Panc1 (cell line): ENCODE data around the gene DCUN1D1. TPM values are rescaled to one million over a fixed set of nuclear protein-coding genes. Genes with fewer than 3 reads are reported as not detected.

Experiments
- ATAC-seq: fragments of 200-7000 bp; cut with Tn5 transposase; 2 replicates; pipeline ENCODE4 v1.9.1; 2020; ENCODE audit warnings: mild to moderate bottlenecking, moderate library complexity
- BruUV-seq: library from RNA; stranded (reverse); fragments of 400-500 nt; replicated peaks from 2 replicates; lab custom pipeline; 2021; lab: Mats Ljungman, UMichigan
- CTCF ChIA-PET: fragments of 300-600 bp; sonication (Branson Sonifier 250); formaldehyde crosslinking; loops from one replicate; lab custom pipeline; 2022; ENCODE audit warnings: antibody characterized with exemption; lab: Charles Lee
- POLR2A ChIA-PET: fragments of 300-600 bp; sonication (Branson Sonifier 250); formaldehyde crosslinking; loops from one replicate; lab custom pipeline; 2022; ENCODE audit warnings: antibody characterized with exemption; lab: Charles Lee
- DNase-seq: peaks from one replicate; pipeline ENCODE4 v3.0.0-alpha.2; 2010; ENCODE audit warnings: low read depth, low spot score
- H3K27ac ChIP-seq: 2 replicates; pipeline ENCODE4 v1.5.1; 2011; ENCODE audit warnings: mild to moderate bottlenecking, low read length, inconsistent platforms
- H3K27me3 ChIP-seq: fragments of 200-500 bp; sonication (Bioruptor generic); 2 replicates; pipeline ENCODE4 v1.6.0; 2014; ENCODE audit warnings: low read length, inconsistent platforms; ENCODE audit not compliant: control insufficient read depth, insufficient read depth
- H3K36me3 ChIP-seq: fragments of 200-500 bp; sonication (Bioruptor generic); 2 replicates; pipeline ENCODE4 v1.5.1; 2014; ENCODE audit warnings: inconsistent platforms, mild to moderate bottlenecking, low read length, moderate library complexity; ENCODE audit not compliant: control insufficient read depth, insufficient read depth
- H3K4me1 ChIP-seq: 2 replicates; pipeline ENCODE4 v1.5.1; 2011; ENCODE audit warnings: inconsistent platforms, mild to moderate bottlenecking, low read length, moderate library complexity; ENCODE audit not compliant: control insufficient read depth, insufficient read depth
- H3K4me3 ChIP-seq, 2 experiments: 2 replicates each; pipeline ENCODE4 v1.5.1; 2011 to 2012; ENCODE audit warnings: low read depth in 2 of 2, low read length in 2 of 2, mild to moderate bottlenecking in 2 of 2, inconsistent platforms in 1 of 2, moderate library complexity in 1 of 2
- H3K9me3 ChIP-seq: fragments of 200-500 bp; sonication (Bioruptor generic); 2 replicates; pipeline ENCODE4 v1.5.1; 2014; ENCODE audit warnings: low read depth, mild to moderate bottlenecking, inconsistent platforms, low read length, moderate library complexity; ENCODE audit not compliant: control insufficient read depth, insufficient read depth
- CTCF ChIP-seq: fragments of 450-650 bp; IDR thresholded peaks from 2 replicates; pipeline ENCODE4 v1.5.1; 2017; ENCODE audit warnings: mild to moderate bottlenecking
- POLR2AphosphoS5 ChIP-seq: IDR thresholded peaks from 2 replicates; pipeline ENCODE4 v1.6.1; 2012; ENCODE audit warnings: mild to moderate bottlenecking, low read depth, low read length, moderate library complexity
- REST ChIP-seq, 2 experiments: IDR thresholded peaks; 2 replicates each; pipeline ENCODE4 v1.6.1; 2011 to 2012; ENCODE audit warnings: low read depth in 2 of 2, control low read depth in 1 of 2, low read length in 1 of 2, mild to moderate bottlenecking in 1 of 2, moderate library complexity in 1 of 2; ENCODE audit not compliant: insufficient read depth in 1 of 2
- SIN3A ChIP-seq: IDR thresholded peaks from 2 replicates; pipeline ENCODE4 v1.6.1; 2012; ENCODE audit warnings: low read depth, mild to moderate bottlenecking, low read length, moderate library complexity, borderline replicate concordance; ENCODE audit not compliant: insufficient read depth
- TCF7L2 ChIP-seq: IDR thresholded peaks from 2 replicates; pipeline ENCODE4 v1.6.1; 2011; ENCODE audit warnings: mild to moderate bottlenecking, low read depth, low read length, inconsistent platforms
- in situ Hi-C: cut with HindIII; loops from 2 replicates; pipeline ENCODE4 v1.10.0; 2016; ENCODE audit warnings: low sequenced_read_pairs, low pct_unique_long_range_greater_than_20kb
- intact Hi-C: fragments of 100-400 bp; cut with micrococcal nuclease; formaldehyde crosslinking; loops from one replicate; pipeline ENCODE4 v1.10.0; 2022; ENCODE audit not compliant: unreplicated experiment
- total RNA-seq: library from RNA; stranded (reverse); gene quantifications from one replicate; pipeline ENCODE4 v1.2.1, GENCODE V29; 2021; ENCODE audit not compliant: unreplicated experiment

Gene DCUN1D1
- total RNA-seq, 1 experiment from 2014 or later, result 68.1 TPM

- Histone ChIP-seq H3K9me3 (no peaks in the 10 kb centered on the region), H3K4me3 (no peak overlapping the region), H3K27me3 (no peaks in the 10 kb centered on the region), H3K27ac (no peak overlapping the region), H3K36me3 (peaks cover 3% of the 10 kb centered on the region; the same call in 1 of the 2 replicates), H3K4me1 (no peaks in the 10 kb centered on the region)
- intact Hi-C loops, result no loop called here
- ChIA-PET CTCF (no interaction called here), POLR2A (no interaction called here)
- TF ChIP-seq CTCF (no peak), TCF7L2 (no peak), POLR2AphosphoS5 (no peak), SIN3A (no peak), REST (IDR thresholded peaks at IDR 0.05; ENCODE audit: insufficient read depth in 1 of 2, low read depth in 2 of 2, low read length in 1 of 2) (no peak)
- ATAC-seq, result no peak
- no peak for DNase-seq
- BruUV-seq, result no TSS peak
- in situ Hi-C loops, result no loop called here
Observed at GRCh38 chr3:182912474-182912873, 67.9 kb downstream of the DCUN1D1 start.

GRCh38 chr3:182911782-182912111, 68.6 kb downstream of the DCUN1D1 start:
- H3K36me3 ChIP-seq, result peaks cover 3% of the 10 kb centered on the region; the same call in 1 of the 2 replicates
- BruUV-seq, result no TSS peak
- TF ChIP-seq POLR2AphosphoS5 (no peak), SIN3A (no peak), TCF7L2 (no peak), REST (IDR thresholded peaks at IDR 0.05; ENCODE audit: insufficient read depth in 1 of 2, low read depth in 2 of 2, low read length in 1 of 2) (no peak), CTCF (no peak)
- H3K9me3 ChIP-seq, result no peaks in the 10 kb centered on the region
- no peaks in the 10 kb centered on the region for H3K27me3 ChIP-seq
- ATAC-seq (no peak), DNase-seq (no peak)
- H3K4me3 ChIP-seq, result no peak overlapping the region
- in situ Hi-C loops, result no loop called here
- ChIA-PET POLR2A (no interaction called here), CTCF (no interaction called here)
- intact Hi-C loops, result no loop called here
- H3K4me1 ChIP-seq, result no peaks in the 10 kb centered on the region
- H3K27ac ChIP-seq, result no peak overlapping the region
